ENCODE results near the gene OR56A4.
"Not testable (repeated sequence)": the region's sequence is repeated elsewhere in the genome, so short reads cannot be mapped to it uniquely, and the experiment has no call there.

OR56A4 gene

GRCh38 chr11:6006846-6007245 is at the start of gene OR56A4:
Gene OR56A4, minus strand, starts transcription at chr11:6006946. Its CDS starts 3,954 bp downstream, at chr11:6002992.
- DNase-seq, result no peak

- no peak for DNase-seq
These were observed 48.8 kb upstream of the OR56A4 start for GRCh38 chr11:6055569-6055968.

GRCh38 chr11:6052374-6052773 is 45.6 kb upstream of the OR56A4 start:
- no peak for DNase-seq

GRCh38 chr11:6040874-6041273 is 34.1 kb upstream of the OR56A4 start:
- no peak for DNase-seq

GRCh38 chr11:6030708-6031405 is 24.1 kb upstream of the OR56A4 start, which contains the start of gene OR56A1:
Gene OR56A1, minus strand, starts transcription at chr11:6030758. Its CDS starts 3,066 bp downstream, at chr11:6027692.
- DNase-seq, result no peak

GRCh38 chr11:6027501-6027900 is 20.8 kb upstream of the OR56A4 start:
- DNase-seq, result no peak

- DNase-seq, result no peak
These were observed 18.3 kb upstream of the OR56A4 start for GRCh38 chr11:6025056-6025455.

GRCh38 chr11:6022956-6023355 is 16.2 kb upstream of the OR56A4 start:
- DNase-seq, result no peak

- DNase-seq, result no peak
These were observed 6.3 kb upstream of the OR56A4 start for GRCh38 chr11:6013042-6013441.

GRCh38 chr11:6012035-6012668 is 5.4 kb upstream of the OR56A4 start:
- DNase-seq, result no peak

GRCh38 chr11:6006395-6006794 is 351 bp downstream of the OR56A4 start:
- no peak for DNase-seq

- DNase-seq, result no peak
These were observed 4.5 kb downstream of the OR56A4 start for GRCh38 chr11:6002202-6002699.

GRCh38 chr11:5994791-5995190 is 12.0 kb downstream of the OR56A4 start:
- DNase-seq, result no peak

- no peak for DNase-seq
These were observed 14.0 kb downstream of the OR56A4 start for GRCh38 chr11:5992604-5993251.

- DNase-seq, result no peak
These were observed 14.6 kb downstream of the OR56A4 start for GRCh38 chr11:5992150-5992549.

GRCh38 chr11:5989203-5989602 is 17.5 kb downstream of the OR56A4 start:
- DNase-seq, result no peak

- no peak for DNase-seq
These were observed 19.9 kb downstream of the OR56A4 start, which contains the start of gene OR52L1 for GRCh38 chr11:5986885-5987284. Gene OR52L1, minus strand, starts transcription at chr11:5986985. Its CDS starts 55 bp downstream, at chr11:5986930.

GRCh38 chr11:5983443-5983842 is 23.3 kb downstream of the OR56A4 start:
- DNase-seq, result no peak

GRCh38 chr11:5973530-5973929 is 33.2 kb downstream of the OR56A4 start:
- DNase-seq, result no peak

GRCh38 chr11:5968394-5968793 is 38.4 kb downstream of the OR56A4 start, which contains the start of gene OR56A5:
Gene OR56A5, minus strand, starts transcription at chr11:5968494. Its CDS starts 0 bp downstream, at chr11:5968494.
- no peak for DNase-seq

GRCh38 chr11:5967708-5968107 is 39.0 kb downstream of the OR56A4 start:
- no peak for DNase-seq

- DNase-seq, result no peak
These were observed 39.8 kb downstream of the OR56A4 start for GRCh38 chr11:5966958-5967357.

- DNase-seq, result not testable (repeated sequence)
These were observed 45.9 kb downstream of the OR56A4 start for GRCh38 chr11:5960704-5961320.

Data from NCI-H1092 (cell line).